HUDEP-2 (cell line): ENCODE data around the gene OR1Q1.
"Not testable (repeated sequence)": the region's sequence is repeated elsewhere in the genome, so short reads cannot be mapped to it uniquely, and the experiment has no call there.

Source experiments
- DNase-seq, 76 experiments: peaks; one replicate each; lab custom pipeline; 2025; ENCODE audit not compliant: unreplicated experiment in 76 of 76; lab: John Stamatoyannopoulos, UW

OR1Q1 gene, protein sequence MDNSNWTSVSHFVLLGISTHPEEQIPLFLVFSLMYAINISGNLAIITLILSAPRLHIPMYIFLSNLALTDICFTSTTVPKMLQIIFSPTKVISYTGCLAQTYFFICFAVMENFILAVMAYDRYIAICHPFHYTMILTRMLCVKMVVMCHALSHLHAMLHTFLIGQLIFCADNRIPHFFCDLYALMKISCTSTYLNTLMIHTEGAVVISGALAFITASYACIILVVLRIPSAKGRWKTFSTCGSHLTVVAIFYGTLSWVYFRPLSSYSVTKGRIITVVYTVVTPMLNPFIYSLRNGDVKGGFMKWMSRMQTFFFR

DNA sequence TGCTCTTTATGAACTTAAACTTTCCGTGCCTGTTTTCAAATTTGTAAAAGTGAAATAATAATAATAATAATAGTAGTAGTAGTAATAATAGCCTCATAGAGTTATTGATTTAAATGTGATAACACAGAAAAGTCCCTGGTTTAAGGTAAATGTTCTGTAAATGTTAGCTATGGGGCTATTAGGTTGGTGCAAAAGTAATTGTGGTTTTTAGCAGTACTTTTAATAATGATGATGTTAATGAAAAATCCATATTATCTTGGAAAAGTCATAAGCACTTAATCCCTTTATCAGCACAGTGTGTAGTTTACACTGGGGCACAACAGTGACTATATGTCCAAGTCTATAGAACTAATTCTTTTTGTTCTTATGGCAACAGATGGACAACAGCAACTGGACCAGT lies at the start of gene OR1Q1:
Gene OR1Q1, plus strand, starts transcription at position 377 of the 400 bp plus-strand sequence. Its CDS starts 0 bp downstream, at position 377.
- DNase-seq, result no peak

DNA sequence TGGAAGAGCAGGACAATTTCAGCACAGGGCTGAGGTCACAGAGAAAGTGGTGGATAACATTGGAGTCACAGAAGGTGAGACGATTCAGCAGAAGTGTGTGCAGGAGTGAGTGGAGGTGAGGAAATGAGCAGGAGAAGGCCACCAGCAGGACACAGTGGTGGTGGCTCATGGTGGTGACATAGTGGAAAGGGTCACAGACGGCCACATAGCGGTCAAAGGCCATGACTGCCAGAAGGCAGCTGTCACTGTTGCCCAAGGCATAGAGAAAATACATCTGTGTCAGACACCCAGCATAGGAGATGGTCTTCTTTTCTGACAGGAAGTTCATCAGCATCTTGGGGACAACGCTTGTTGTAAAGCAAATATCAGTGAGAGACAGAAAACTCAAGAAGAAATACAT lies 46.6 kb upstream of the OR1Q1 start:
- DNase-seq, result no peak

DNA sequence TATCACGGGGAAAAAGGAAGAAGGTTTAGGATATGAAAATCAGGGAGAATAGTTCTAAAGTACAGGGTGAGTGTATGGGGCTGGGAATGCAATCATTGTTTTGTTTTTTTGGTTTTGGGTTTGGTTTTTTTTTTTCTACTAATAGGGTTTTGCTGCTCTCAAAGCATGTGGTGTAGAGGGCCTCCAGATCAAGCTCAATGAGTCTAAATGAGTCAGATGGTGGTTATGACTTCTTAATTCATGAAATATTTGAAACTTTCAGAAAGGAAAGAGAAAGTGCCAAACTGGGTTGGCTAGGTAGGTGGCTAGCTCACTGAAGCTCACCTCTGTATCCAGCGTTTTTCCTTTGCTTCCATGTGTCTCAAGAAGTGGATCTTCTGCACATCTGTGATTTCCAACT lies 42.1 kb upstream of the OR1Q1 start:
- no peak for DNase-seq

DNA sequence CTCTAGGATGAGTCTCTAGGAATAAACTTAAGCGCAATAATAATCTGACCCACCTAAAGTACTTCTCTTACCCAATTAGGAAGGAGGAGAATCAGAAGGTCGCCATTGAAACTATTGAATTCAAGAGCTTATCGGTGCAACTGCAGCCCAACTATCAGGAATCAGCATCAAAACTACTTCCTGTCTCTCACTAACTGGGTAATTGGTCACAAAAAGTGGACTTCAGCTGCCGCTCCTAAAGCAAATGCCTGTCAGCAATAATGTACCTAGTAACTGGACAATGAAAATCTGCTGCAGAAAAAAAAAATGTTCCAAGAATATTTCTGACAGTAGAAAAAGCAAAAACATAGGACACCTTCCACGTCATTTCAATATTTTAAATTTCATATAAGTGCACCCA lies 34.7 kb upstream of the OR1Q1 start:
- DNase-seq, result peak in 3 of 76 experiments; percentile 1 to 4 (median 3)

DNA sequence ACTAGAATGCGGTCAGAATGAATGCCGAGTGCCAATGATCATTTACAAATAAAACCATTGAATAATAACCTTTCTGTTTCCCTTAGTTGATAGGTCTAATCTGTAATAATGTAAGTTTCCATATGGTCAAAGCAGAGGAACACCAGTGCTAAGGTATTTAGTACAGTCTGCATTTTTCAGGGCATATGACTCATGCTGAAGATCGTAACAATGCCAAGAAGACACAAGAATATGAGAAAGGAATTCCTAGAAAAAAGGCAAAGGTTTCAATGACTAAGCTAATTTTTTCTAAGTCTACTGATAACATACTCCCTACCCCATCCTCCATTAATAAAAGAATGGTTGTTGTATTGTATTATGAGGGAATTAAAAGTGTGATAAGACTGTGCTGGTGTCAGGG lies 34.2 kb upstream of the OR1Q1 start:
- peak in 30 of 76 experiments; percentile 3 to 75 (median 34) for DNase-seq

- not testable (repeated sequence) for DNase-seq
Observed at GRCh38 chr9:122583284-122583683, 31.3 kb upstream of the OR1Q1 start, which contains the start of gene OR1L8. OR1L8 (minus strand) TSS chr9:122583384; CDS start chr9:122568477, 14,907 bp downstream.

GRCh38 chr9:122605691-122606090 lies 8.8 kb upstream of the OR1Q1 start:
- no peak for DNase-seq

DNA sequence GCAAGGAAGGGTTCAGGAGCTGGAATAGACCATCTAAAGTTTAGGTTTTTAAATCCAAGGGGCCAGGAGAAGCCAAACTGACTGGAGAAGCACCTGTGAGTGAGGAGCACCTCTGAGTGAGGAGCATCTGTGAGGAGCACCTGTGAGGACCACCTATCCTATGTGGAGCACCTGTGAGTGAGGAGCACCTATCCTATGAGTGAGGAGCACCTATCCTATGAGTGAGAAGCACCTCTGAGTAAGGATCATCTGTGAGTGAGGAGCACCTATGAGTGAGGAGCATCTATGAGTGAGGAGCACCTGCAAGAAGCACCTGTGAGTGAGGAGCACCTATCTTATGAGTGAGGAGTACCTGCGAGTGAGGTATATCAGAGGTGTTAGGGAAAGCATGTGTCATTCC lies 8.0 kb upstream of the OR1Q1 start:
- DNase-seq, result no peak

GRCh38 chr9:122609804-122610203 lies 4.7 kb upstream of the OR1Q1 start:
- no peak for DNase-seq

DNA sequence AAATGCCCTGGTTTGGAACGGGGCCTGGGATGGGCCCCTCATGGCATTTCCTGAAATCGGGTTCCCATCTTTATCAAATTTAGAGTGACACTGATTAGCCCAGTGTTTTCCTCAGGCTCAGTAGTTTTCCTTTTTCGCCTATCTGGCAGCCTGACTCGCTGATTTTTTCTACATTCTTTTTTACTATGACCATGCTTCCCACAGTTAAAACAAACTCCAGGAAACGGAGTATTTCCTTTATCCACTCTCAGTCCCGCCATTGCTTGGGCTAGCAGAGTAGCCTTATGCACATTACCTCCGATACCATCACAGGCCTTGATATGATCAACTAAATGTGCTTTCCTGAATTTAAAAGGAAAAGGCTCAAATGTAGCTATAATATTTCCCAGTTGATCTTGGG lies 5.5 kb downstream of the OR1Q1 start:
- DNase-seq, result no peak

DNA sequence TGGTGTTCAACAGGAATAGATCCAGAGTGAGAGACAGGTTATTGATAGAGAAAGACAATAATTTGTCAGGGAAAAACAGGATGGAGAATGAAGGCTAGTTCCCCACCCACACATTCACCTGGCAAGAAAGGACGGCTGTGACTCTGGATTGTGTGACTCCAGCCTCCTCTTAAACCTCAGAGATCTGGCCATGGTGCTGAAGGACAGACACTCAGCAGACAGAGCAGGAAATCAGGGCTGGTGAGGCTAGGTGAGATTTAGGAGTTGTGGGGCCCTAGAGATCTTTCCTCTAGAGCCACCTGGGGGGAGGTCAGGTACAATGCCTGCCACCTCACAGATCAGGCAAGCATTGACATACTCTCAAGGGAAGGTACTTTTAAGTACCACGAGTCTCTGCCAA lies 27.7 kb downstream of the OR1Q1 start:
- peak in 3 of 76 experiments; percentile 1 to 3 (median 2) for DNase-seq

GRCh38 chr9:122656378-122656777 lies 41.8 kb downstream of the OR1Q1 start:
- DNase-seq, result no peak

- no peak for DNase-seq
Observed at GRCh38 chr9:122657527-122657926, 43.0 kb downstream of the OR1Q1 start, which contains the start of gene OR1B1. OR1B1 (minus strand) TSS chr9:122657627.

DNA sequence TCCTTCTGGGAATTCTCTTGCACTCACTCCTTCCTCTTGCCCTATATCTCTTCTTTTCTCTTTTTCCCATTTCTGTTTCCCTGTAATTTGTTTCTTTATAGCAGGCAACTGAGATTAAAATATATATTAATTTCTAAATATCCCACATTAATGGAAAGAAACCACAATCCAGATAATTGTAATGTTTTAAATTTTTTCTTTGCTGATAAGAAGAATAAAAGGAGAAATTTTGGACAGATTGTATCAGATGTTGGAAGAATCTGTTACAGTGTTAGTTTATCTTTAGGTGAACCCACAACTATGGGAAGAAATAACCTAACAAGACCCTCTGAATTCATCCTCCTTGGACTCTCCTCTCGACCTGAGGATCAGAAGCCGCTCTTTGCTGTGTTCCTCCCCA lies 46.9 kb downstream of the OR1Q1 start, which contains the start of gene OR1L1:
Gene OR1L1, plus strand, starts transcription at position 301 of the 400 bp plus-strand sequence. Its CDS starts 0 bp downstream, at position 301.
- DNase-seq, result no peak
